HCEC 1CT (cell line): ENCODE results near the gene LHPP.
A peak's percentile ranks its signal among the peaks of the same experiment; 100 is the strongest.

Source experiments
- DNase-seq: peaks from one replicate; pipeline ENCODE4 v3.0.0-alpha.2; 2017

The LHPP gene

DNA sequence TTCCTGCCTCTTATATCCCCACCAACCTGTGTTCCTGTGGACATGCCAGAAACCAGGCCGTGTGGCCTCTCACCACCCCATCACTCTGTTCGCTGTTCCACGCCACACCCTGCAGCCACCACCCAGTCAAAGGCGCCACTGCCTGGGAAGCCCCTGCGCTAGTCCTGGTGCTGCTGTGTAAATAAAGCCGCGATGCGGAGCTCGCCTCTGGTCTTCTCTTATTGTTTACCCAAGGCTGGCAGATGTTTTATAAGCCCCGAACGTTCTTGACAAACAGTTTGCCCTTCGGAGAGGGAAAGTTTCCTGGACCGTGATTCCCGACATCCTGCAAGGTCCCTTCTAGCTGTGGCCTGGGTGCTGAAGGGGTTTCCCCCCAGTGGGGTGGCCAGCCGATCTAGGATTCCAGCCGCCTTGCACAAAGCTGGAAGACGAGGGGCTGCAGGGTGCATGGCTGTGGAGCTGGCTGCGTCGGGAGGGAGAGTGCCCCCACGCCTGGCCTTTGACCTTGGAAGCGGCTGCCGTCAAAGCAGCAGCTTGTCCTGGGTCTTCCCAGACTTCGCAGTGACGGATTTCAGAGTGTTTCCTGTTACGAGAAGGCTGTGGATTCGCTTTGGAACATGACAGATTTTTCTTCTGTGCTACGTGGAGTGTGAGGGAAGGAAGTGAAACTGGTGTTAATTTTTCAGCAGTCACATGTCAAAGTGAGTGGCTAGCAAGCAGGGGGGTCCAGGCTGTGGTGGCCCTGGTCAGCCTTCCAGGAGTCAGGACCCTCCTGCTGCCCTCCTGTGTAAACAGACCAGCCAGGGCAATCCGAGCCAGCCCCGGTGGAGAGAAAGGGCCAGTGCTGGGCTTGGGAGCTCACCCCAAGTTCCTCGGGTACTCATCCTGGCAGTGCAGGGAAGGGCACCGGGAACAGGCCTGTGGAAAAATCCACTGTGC, 61.6 kb downstream of the LHPP start:
- no peak for DNase-seq

DNA sequence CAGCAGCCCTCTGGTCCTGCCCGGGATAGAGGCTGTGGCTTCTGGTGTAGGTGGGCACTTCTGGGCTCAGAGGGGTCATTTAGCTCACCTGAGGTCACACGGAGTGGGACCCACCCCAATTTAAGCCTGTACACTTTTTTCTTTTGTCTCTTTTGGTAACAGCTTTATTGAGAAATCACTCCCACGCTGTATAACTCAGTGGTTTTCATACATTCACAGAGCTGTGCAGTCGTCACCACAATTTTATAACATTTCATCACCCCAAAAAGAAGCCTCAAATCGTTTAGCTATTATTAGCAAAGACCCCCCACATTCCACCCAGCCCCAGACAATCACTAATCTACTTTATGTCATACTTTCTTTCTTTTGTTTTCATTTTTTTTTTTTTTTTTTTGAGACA, 62.3 kb downstream of the LHPP start:
- no peak for DNase-seq

DNA sequence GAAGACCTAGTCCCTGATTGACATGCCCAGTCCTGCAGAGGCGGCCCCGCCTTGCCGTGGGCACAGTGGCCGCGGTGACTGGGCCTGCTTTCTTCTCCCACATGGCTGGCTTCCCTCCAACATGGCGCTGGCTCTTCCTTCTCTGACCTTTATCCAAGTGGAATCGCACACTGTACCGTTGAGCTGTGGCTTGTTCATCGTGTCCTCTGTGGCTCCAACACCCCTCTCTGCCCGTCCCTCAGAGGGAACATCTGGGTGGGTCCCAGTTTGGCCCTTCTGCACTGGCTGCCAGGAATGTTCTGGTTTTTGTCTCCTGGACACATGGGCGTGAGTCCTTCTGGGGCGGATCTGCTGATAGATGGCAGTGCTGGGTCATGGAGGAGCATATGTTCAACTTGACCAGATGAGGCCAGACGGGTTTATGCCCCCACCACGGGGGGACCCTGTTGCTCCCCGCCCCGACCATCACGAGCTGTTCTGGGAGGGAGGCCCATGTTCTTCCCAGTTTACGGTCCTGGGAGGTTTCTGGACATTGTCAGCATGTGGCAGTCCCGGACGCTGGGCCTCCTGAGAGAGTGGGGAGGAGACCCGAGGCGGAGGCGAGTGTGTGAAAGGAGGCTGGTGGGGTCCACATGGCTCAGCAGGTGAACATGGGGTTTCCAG, 63.5 kb downstream of the LHPP start:
- DNase-seq: no peak

DNA sequence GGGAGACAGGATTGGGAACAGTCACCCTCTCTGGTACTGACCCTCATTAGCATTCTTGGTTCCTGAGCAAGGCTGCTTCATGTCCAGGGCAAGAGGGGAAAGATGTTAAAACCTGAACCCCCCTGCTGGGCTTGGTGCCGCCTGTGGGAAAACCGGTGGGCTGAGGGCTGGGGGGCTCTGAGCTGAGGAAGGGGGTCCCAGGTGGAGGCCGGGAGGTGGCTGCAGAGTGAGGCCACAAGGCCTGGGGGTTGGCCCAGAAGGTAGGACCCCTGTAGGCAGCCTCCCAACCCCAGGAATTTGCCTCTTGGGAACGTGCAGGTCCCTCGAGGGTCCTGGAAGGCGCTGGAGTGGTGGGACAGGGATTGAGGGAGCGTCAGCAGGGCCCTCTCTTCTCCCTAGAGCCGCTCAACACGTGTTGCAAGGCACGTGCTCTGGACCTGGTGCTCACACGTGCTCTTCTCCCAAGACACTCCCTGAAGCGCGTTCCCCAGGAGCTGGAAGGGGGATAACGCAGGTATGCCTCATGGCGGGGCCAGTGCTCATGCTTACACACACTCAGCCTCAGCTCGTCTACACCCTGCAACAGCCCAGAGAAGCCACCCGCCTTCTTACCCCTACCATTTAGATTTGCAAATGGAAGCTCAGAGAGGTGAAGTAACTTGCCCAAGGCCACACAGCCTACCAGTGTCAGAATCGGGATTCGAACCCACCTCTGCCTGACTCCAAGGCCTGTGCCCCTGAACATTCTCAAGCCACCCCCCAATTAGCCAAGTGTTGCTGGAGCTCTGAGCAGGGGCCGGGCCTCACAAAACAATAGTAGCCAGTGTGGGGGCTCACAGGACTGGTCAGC, 64.4 kb downstream of the LHPP start:
- no peak for DNase-seq

DNA sequence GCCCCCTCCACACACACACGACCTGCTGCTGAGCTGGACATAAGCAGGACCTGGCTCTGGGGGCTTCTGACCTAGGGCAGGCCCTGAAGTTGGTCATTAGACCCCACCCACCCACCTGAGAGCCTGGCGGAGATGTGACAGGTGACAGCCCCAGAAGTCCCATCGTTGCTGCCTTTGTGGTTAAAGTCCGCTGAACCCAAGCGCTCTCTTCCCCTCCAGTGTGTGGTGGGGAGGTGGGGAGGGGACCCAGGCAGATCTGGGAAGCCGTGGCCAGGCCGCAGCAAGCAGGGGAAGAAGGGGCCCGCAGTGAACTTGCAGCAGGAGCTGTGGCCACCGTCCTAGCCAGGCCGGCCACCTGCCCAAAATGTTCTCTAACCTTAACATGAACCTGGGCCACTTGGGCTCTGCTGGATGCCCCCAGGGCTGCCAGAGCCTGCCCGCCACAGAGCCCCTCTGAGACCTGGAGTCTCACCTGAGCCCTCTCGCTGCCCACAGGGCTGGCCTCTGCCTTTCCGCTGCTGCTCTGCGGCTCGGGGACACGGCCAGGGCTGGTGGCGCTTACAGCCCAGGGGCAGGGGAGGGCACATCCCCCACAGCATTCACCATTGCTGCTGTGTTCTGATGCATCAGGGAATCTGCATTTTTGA, 65.1 kb downstream of the LHPP start:
- DNase-seq: no peak

DNA sequence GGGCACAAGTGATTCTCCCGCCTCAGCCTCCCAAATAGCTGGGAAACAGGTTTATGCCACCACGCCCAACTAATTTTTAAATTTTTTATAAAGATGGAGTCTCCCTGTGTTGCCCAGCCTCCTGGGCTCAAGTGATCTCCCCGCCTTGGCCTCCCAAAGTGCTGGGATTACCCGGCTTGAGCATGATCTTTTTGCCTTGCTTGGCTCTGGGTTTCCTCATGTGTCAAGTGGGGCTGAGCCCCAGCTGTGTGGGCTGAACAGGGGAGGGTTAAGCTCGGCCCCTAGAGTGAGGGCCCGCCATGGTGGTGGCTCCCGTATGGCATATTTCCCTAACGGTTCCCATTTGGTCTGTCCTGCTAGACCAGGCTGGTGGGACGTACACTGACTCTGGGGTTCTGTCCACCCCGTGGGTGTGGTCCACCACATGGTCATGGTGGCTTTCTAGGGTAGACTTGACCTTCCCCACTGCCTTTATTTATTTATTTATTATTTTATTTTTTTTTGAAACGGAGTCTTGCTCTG, 66.3 kb downstream of the LHPP start:
- no peak for DNase-seq

DNA sequence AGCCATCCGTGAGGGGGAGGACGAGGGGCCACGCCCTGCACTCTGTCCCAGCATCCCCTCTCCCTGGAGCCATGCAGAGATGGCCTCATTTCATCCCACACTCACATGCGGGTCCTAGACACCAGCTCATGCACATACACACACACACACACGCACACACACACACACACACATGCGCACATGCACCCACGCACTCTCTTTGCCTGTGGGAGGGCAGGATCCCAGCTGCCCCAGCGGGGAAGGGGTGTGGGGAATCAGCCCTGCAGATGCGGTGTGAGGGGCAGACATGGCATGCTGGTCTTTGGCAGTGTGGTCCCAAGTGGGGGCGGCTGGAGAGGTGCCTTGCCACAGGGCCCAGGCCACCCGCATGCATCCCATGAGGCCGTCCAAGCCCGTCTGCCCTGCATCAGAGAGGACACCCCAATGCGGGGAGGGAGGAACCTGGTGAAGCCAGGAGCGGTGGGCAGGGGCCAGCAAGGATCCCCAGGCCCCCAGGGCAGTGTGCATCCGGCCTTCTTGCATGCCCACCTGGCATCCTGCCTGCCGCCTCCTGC, 68.1 kb downstream of the LHPP start:
- no peak for DNase-seq

DNA sequence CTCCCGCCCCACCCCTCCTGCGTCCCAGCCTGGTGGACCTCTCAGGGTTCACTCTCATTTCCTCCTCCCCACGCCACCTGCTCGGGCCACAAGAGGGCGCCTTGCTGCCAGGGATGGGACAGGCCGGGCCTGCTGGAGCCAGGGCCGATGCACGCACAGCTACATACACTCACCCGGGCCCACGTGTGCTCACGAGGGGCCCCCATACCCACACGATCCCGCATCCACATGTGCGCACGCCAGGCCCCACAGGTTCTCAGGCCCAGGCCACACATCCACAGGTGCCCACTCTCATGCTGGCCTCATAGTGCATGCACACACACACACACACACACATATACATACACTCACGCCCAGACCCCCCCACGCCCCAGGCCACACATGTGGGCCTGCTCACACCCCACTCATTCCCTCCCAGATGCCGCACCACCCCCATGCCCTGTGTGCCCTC, 68.6 kb downstream of the LHPP start:
- peak; percentile 72 for DNase-seq

DNA sequence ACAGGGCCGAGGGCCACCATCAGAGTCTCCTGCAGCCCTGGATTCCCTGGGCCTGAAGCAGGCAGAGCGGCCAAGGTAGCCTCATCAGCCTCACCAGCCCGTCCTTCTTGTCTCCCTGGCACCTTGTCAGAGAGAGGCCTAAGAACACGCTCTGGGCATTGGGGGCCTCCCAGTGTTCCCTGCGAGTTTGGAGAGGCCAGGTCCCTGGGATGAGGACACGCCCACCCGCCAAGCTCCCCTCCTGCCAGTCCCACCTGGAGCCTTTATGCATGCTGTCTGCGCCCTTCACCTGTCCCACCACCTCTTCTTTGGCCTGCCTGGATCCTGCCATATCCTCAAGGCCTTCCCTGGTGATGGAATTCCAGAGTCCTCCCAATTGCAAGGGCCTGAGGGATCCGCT, 69.2 kb downstream of the LHPP start:
- DNase-seq: no peak

DNA sequence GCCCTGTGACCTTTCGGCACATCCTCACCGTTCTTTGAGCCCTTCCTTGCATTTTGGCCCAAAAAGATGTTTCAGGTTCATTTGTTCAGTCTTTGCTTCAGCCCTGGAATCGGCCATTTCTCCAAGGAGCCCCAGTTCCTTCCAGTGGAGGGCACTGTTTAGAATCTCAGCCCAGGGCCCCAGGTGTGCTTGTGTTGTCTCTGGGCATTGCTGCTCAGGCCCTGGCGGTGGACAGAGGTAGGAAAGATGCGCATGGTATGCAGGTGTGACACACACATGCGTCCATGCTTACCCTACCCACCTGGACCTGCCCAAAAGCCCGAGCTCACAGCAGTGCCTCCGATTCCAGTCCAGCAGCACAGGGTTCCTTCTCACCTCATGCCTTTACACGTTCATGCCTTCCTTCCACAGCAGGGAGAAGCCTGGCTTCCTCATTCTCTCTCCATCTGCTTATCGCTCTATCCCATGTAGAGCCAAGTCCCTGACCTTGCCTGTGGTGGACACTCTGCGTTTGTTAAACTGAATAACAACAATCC, 70.6 kb downstream of the LHPP start:
- DNase-seq: no peak

DNA sequence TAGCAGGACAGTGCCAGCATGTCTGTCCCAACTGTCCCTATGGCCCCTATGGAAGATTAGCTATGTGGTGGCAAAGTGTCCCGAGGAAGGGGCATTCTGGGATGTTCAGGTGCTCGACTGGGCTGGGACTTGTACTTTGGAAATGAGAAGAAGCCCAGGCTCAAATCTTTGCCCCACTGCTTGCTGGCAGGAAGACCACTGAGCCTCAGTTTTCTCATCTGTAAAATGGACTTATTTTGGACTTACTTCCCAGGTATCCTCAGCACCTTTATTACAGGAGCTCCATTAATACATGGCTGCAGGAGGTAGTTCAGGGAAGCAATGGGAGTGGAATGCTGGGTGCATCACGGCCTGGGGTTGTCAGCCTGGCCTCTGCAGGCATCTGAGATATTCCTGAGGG, 71.2 kb downstream of the LHPP start:
- DNase-seq: no peak

DNA sequence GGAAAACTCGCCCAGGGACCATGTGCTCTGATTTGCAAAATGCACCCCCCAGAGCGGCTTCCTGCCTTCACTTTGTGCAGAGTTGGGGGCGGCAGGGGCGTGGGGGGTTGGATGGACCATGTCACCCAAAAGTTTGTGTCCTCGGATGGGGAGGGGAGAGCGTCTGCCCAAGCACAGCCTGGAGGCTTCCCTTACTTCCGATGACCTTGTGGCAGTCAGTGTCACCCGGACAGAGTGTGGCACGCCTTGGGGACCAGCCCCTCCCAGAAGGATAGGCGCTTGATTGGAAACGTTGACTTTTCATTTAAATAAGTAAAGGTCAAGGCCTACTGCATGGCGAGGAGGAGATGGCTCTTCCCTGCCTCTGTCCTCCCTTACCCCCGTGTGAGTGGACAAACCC, 71.6 kb downstream of the LHPP start:
- DNase-seq: no peak

DNA sequence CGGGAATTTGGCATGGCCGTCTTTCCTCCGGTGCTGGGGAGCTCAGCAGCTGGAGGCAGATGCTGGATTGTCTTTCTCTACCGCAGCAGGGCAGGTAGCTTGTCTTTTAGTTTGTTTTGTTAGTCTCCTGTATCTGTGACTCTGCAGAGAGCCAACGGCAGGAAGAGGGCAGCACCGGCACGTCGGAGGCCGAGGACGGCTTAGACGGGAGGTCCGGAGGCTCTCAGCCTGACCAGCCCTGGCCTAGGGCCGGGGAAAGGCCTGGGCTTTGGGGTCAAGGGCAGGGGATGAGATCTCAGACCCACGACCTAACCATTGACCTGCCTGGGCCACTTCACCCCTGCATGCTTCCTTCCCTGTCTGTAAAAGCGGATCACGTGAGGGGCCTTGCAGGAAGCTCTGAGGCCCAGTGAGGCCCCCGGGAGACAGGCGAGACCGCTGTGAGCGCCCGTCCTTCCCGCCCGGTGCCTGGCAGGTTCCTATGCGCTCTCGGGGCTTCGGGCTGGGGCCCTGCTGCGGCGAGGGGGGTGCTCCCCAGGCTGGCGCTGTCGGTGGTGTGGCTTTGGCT, 72.7 kb downstream of the LHPP start:
- no peak for DNase-seq

DNA sequence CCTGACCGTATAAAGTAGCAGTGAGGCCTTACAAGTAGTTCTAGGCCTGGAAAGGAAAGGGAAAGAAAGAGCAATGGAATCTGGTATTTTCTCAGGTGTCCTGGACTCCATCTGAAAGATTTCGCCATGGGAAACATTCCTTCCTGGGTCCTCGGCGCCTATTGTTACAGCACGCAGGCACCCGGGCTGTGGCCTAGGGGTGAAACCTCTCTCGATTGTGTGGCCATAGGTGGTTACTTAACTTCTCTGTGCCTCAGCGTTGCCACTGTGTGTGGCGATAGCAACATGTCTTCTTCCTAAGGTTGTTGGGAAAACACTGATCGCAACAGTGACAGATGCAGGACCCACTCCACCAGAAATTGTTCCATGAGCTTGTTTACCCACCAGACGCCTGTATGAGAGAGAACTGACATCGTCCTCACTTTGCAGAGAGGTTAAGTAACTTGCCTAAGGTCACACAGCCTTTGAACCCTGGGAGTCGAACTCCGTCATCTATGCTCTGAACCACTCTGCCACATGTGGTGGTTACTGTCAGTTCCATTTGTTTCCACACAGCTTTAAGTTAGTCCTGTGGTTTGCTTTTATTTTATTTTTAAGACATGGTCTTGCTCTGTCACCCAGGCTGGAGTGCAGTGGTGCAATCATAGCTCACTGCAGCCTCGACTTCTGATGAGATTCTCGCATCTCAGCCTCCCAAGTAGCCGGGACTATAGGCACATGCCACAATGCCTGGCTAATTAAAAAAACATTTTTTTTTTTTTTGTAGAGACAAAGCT, 73.4 kb downstream of the LHPP start:
- no peak for DNase-seq

DNA sequence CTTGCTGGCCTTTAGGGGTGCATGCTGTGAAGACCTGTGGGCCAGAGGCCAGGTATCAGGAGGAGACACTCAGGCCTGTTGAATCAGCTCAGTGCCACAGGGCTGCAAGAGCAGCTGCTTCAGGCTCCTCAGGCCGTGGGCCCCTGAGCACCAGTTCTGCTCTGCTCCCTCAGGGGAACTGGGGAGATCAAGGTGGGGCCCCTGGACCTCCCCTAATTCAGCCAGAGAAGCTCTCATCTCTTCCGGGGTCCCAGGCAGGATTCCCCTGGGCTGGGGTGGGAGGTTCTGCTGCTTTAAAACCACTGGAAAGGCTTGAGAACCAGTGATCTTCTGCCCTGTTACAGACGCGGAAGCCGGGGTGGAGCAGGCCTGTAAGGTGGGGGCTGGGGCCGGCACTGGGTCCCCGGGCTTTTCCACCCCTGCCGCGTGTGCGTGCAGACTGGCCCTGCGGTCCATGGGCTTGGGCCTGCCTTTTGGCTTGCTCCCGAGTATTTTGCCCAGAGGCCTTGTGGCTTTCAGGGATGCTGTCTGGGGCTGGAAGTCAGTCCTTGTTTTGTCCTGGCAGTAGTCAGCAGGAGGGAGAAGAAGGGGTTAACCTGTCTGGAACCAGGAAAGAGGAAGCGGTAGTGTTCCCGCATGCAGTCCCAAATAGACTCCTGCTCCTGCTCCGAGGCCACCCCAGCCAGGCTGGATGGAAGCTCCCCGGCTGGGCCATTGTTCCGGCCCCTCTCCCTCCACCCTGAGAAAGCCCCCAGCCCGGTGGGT, 74.3 kb downstream of the LHPP start:
- DNase-seq: no peak

DNA sequence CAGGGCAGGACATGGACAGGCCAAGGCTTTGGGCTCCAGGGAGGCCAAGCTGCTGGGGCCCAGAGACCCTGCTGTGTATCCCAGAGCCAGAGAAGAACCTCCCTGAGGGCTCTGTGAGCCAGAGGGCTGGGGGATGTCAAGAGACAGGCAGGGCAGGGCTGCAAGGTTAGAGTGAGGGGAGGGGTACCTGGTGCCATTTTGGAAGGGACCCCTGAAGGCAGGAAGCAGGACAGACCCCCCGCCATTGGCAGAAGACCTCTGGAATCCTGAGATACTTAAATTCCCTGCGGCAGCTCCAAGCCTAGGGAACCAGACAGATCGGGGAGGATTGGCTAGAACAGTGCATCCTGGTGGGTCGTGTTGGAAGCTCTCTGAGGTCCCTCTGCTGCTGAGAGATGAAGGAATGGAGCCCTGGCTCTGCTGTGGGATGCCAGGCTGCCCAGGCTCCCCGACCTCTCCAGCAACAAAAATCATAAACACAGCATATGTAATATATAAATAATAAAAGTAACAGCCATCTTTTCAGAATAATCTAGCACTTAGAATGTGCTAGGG, 75.0 kb downstream of the LHPP start:
- no peak for DNase-seq

DNA sequence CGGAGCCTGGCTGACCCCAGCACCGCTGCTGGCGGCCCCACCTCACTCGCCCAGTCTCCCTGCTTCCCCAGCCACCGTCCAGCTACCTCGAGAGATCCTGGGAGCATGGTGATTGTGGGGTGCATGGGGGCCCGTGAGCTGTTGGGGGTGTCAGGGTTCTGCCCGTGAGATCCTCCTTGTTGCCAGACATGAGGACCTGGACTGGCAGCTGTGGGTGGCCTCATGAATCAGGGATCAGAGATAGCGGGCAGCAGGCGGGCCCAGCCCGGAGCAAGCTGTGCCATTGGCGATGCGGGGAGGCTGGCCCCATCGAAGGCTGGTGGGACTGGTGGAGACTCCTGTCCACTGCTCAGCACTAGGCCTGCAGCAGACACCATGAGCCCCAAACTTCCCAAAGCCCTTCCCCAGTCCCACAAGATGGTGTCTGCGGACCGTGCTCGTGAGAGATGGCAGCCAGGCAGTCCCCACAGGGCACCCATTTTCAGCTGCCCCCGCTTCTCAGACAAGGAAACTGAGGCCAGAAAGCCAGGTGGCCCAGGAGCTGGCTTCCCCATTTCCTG, 75.6 kb downstream of the LHPP start:
- DNase-seq: no peak

DNA sequence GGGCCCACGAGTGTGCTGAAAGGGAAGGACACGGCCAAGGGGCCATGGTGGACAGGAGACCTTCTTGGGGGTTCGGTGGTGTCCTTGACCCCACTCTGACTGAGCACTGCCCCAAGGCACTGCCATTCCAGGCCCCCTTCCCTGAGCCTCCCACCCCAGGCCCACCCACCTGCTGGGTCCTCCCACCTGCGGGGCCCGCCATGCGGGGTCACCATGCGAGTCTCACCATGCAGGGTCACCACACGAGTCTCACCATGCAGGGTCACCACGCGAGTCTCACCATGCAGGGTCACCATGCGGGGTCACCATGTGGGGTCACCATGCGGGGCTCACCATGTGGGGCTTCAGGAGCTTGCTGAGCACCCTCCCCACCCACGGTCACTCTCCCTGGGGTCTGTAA, 76.3 kb downstream of the LHPP start:
- DNase-seq: no peak

DNA sequence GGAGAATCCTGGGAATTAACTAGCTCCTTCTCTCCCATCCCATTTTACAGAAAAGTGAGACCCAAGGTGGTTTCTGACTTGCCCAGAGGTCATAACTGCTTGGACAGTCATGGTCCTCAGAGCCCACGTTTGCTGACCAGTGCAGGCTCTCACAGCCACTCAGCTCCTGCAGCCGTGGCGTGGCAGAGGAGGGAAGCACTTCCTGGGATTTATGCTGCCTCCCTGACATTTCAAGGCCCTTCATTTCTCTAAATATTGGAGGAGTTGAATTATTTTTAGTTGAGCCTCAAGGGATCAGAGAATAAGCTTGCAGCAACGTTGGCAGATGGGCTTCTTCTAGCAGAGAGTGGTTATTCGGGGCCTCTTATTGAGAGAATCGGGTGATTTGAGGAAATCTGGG, 77.1 kb downstream of the LHPP start:
- DNase-seq: no peak
